ENCODE data around the gene SLC6A8. TPM values are rescaled to one million over a fixed set of nuclear protein-coding genes. Genes with fewer than 3 reads are reported as not detected.
A peak's percentile ranks its signal among the peaks of the same experiment; 100 is the strongest.

SLC6A8 gene
- total and polyA plus RNA-seq, 2 donors (not counting 1 experiment from before 2014, with no cell fraction given) = 0.49 to 2.9 TPM

DNA sequence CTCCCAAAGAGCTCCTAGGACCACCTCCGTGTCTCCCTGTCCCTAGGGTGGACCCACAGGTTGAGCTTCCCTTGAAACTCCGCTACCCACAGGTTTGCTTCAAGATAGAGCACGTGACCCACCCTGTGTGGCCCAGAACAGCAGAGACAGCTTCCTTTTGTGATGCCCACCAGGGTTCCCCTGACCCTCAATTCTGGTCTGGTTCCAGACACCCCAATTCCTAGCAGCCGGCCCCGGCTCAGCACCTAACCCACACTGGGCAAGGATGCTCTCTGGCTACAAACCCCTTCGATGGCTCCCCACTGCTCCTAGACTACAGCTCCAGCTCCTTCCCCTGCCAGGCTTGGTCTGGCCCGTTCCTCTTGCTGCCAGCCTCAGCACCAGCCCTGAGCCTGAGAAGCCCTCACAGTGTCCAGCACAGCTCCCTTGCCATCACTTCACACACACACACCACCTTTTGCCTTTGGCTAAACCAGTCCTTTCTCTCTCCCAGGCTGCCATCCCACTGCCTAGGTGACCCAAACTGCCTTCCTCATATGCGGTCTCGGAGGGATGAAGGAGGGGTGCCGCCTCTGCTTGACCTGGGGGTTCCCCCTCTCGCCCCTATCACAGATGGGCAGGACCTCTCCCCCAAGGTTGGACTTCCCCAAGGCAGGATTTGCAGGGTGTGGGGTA lies 20.3 kb upstream of the SLC6A8 start:
- Histone ChIP-seq H3K27me3 (replicated peaks in 1 of 4; ENCODE audit: control extremely low read depth in 1 of 4, control insufficient read depth in 3 of 4, insufficient read depth in 4 of 4, low read length in 3 of 4) (peaks cover 0 to 6% (median under 1%) of the 10 kb centered on the region in 4 experiments), H2AFZ (ENCODE audit: insufficient read depth, low read depth, low read length, poor library complexity, severe bottlenecking) (peak overlapping the region; percentile 50), H3K9ac (ENCODE audit: low read length) (no peak overlapping the region), H4K20me1 (ENCODE audit: control insufficient read depth, insufficient read depth, low read length, poor library complexity, severe bottlenecking) (no peaks in the 10 kb centered on the region), H3K4me2 (replicated peaks; ENCODE audit: low read depth, low read length, poor library complexity, severe bottlenecking) (peak overlapping the region; percentile 48), H3K4me1 (ENCODE audit: control insufficient read depth in 2 of 2, insufficient read depth in 2 of 2, low read length in 2 of 2) (peaks cover under 1 to 7% of the 10 kb centered on the region in 2 donors), H3K27ac (ENCODE audit: low read length in 2 of 2) (no peak overlapping the region), H3K4me3 (ENCODE audit: control extremely low read depth in 1 of 5, extremely low read depth in 1 of 5, insufficient read depth in 1 of 5, low read depth in 2 of 5, low read length in 4 of 5) (no peak overlapping the region), H3K36me3 (replicated peaks in 1 of 2; ENCODE audit: control extremely low read depth in 1 of 2, control insufficient read depth in 1 of 2, extremely low read depth in 1 of 2, insufficient read depth in 2 of 2, low read length in 1 of 2) (no peaks in the 10 kb centered on the region), H3K9me3 (ENCODE audit: control extremely low read depth in 1 of 3, control insufficient read depth in 2 of 3, insufficient read depth in 1 of 3, low read length in 2 of 3) (no peaks in the 10 kb centered on the region), H3K79me2 (ENCODE audit: control insufficient read depth, insufficient read depth, low read length) (no peaks in the 10 kb centered on the region)
- H3K9me3 Mint-ChIP-seq (ENCODE audit: insufficient read depth) = no peaks in the 10 kb centered on the region
- intact Hi-C loops (cut with micrococcal nuclease) = no loop called here
- 85% methylated on average over 5 of the region's 11 CpGs for WGBS (ENCODE audit: insufficient coverage)
- peak overlapping the region; percentile 70 for H3K4me3 Mint-ChIP-seq
- no peak for ATAC-seq (ENCODE audit: low read depth)
- ChIA-PET CTCF (interaction anchor here (0.6 to 9.2 kb wide), 16 partner anchors 11 to 726 kb away, joined by 3 to 97 read pairs (median 6); no protein-coding TSS in a partner anchor), POLR2A (interaction anchor here (0.8 kb wide), 1 partner anchor 709 kb away, joined by 3 read pairs; no protein-coding TSS in a partner anchor)
- H3K27ac Mint-ChIP-seq = no peak overlapping the region
- peaks cover 9% of the 10 kb centered on the region for H3K4me1 Mint-ChIP-seq
- DNase-seq = no peak
- H3K27me3 Mint-ChIP-seq = peaks cover 18% of the 10 kb centered on the region
- TF ChIP-seq EZH2 (IDR thresholded peaks at IDR 0.05; ENCODE audit: borderline replicate concordance, insufficient read depth, low read depth, low read length, poor library complexity, severe bottlenecking) = no peak
- TF ChIP-seq, protein P1, sequence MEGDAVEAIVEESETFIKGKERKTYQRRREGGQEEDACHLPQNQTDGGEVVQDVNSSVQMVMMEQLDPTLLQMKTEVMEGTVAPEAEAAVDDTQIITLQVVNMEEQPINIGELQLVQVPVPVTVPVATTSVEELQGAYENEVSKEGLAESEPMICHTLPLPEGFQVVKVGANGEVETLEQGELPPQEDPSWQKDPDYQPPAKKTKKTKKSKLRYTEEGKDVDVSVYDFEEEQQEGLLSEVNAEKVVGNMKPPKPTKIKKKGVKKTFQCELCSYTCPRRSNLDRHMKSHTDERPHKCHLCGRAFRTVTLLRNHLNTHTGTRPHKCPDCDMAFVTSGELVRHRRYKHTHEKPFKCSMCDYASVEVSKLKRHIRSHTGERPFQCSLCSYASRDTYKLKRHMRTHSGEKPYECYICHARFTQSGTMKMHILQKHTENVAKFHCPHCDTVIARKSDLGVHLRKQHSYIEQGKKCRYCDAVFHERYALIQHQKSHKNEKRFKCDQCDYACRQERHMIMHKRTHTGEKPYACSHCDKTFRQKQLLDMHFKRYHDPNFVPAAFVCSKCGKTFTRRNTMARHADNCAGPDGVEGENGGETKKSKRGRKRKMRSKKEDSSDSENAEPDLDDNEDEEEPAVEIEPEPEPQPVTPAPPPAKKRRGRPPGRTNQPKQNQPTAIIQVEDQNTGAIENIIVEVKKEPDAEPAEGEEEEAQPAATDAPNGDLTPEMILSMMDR (IDR thresholded peaks at IDR 0.05) = no peak

DNA sequence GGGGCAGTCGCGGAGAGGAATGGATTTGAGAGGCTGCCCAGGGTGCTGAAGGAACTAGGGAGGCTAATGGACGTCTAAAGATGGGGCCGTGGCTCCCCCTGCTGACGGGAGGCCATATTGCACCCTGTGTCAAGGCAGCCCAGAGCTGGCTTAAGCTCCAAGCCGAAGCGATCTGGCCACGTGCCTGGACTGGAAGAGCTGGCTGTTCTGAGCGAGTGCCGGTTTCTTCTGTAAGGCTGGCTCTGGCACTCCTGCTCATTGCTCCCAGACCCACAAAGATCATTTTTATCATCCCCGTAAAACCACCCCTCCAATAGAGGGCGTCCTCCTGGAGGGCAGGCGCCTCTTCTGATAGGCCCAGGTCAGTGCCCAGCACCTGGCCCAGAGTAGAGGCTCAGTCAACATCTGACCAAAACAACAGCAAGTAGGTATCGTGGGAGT lies 19.8 kb upstream of the SLC6A8 start:
- CTCF ChIA-PET = interaction anchor here (0.9 to 9.2 kb wide), 17 partner anchors 11 to 726 kb away, joined by 3 to 97 read pairs (median 6); no protein-coding TSS in a partner anchor
- DNase-seq = peak; percentile 79
- Histone ChIP-seq H3K27ac (ENCODE audit: low read length in 2 of 2) (no peak overlapping the region), H2AFZ (ENCODE audit: insufficient read depth, low read depth, low read length, poor library complexity, severe bottlenecking) (peak overlapping the region; percentile 50), H4K20me1 (ENCODE audit: control insufficient read depth, insufficient read depth, low read length, poor library complexity, severe bottlenecking) (no peaks in the 10 kb centered on the region), H3K4me3 (ENCODE audit: control extremely low read depth in 1 of 5, extremely low read depth in 1 of 5, insufficient read depth in 1 of 5, low read depth in 2 of 5, low read length in 4 of 5) (no peak overlapping the region), H3K9me3 (ENCODE audit: control extremely low read depth in 1 of 3, control insufficient read depth in 2 of 3, insufficient read depth in 1 of 3, low read length in 2 of 3) (no peaks in the 10 kb centered on the region), H3K4me2 (replicated peaks; ENCODE audit: low read depth, low read length, poor library complexity, severe bottlenecking) (peak overlapping the region; percentile 48), H3K9ac (ENCODE audit: low read length) (no peak overlapping the region), H3K79me2 (ENCODE audit: control insufficient read depth, insufficient read depth, low read length) (no peaks in the 10 kb centered on the region), H3K27me3 (replicated peaks in 1 of 4; ENCODE audit: control extremely low read depth in 1 of 4, control insufficient read depth in 3 of 4, insufficient read depth in 4 of 4, low read length in 3 of 4) (peaks cover 0 to 11% (median 0%) of the 10 kb centered on the region in 4 experiments), H3K4me1 (ENCODE audit: control insufficient read depth in 2 of 2, insufficient read depth in 2 of 2, low read length in 2 of 2) (peaks cover 0 to 6% of the 10 kb centered on the region in 2 donors), H3K36me3 (replicated peaks in 1 of 2; ENCODE audit: control extremely low read depth in 1 of 2, control insufficient read depth in 1 of 2, extremely low read depth in 1 of 2, insufficient read depth in 2 of 2, low read length in 1 of 2) (no peaks in the 10 kb centered on the region)
- peaks cover 22% of the 10 kb centered on the region for H3K27me3 Mint-ChIP-seq
- ATAC-seq (ENCODE audit: low read depth) = peak; percentile 92
- peaks cover 8% of the 10 kb centered on the region for H3K4me1 Mint-ChIP-seq
- POLR2A ChIA-PET = interaction anchor here (0.8 kb wide), 1 partner anchor 709 kb away, joined by 3 read pairs; no protein-coding TSS in a partner anchor
- H3K27ac Mint-ChIP-seq = no peak overlapping the region
- no peaks in the 10 kb centered on the region for H3K9me3 Mint-ChIP-seq (ENCODE audit: insufficient read depth)
- 10% methylated on average over 11 of the region's 14 CpGs for WGBS (ENCODE audit: insufficient coverage)
- H3K4me3 Mint-ChIP-seq = peak overlapping the region; percentile 70
- intact Hi-C loops (cut with micrococcal nuclease) = loop anchor here (1.0 to 2.0 kb wide), 4 partner anchors 113 to 727 kb away; no protein-coding TSS in a partner anchor
- no peak for TF ChIP-seq EZH2 (IDR thresholded peaks at IDR 0.05; ENCODE audit: borderline replicate concordance, insufficient read depth, low read depth, low read length, poor library complexity, severe bottlenecking)
- TF ChIP-seq, protein P1 (IDR thresholded peaks at IDR 0.05) = peak; percentile 71

All from B cell (primary cell).